ENCODE measurements around the gene NUP133. TPM values are rescaled to one million over a fixed set of nuclear protein-coding genes. Genes with fewer than 3 reads are reported as not detected.

NUP133 gene
- total and polyA plus RNA-seq, 2 donors (not counting 1 experiment from before 2014, with no cell fraction given), result 10.5 to 50.5 TPM

GRCh38 chr1:229448845-229449244 is 59.3 kb downstream of the NUP133 start:
- Histone ChIP-seq H3K4me2 (replicated peaks; ENCODE audit: low read depth, low read length, poor library complexity, severe bottlenecking) (no peak overlapping the region), H4K20me1 (ENCODE audit: control insufficient read depth, insufficient read depth, low read length, poor library complexity, severe bottlenecking) (no peaks in the 10 kb centered on the region), H3K9ac (ENCODE audit: low read length) (no peak overlapping the region), H3K79me2 (ENCODE audit: control insufficient read depth, insufficient read depth, low read length) (no peaks in the 10 kb centered on the region), H3K36me3 (replicated peaks in 1 of 2; ENCODE audit: control extremely low read depth in 1 of 2, control insufficient read depth in 1 of 2, extremely low read depth in 1 of 2, insufficient read depth in 2 of 2, low read length in 1 of 2) (peaks cover 8 to 34% of the 10 kb centered on the region in 2 experiments), H3K27ac (ENCODE audit: low read length in 2 of 2) (no peak overlapping the region), H3K4me3 (ENCODE audit: control extremely low read depth in 1 of 5, extremely low read depth in 1 of 5, insufficient read depth in 1 of 5, low read depth in 2 of 5, low read length in 4 of 5) (no peak overlapping the region), H3K9me3 (ENCODE audit: control extremely low read depth in 1 of 3, control insufficient read depth in 2 of 3, insufficient read depth in 1 of 3, low read length in 2 of 3) (no peaks in the 10 kb centered on the region), H3K4me1 (ENCODE audit: control insufficient read depth in 2 of 2, insufficient read depth in 2 of 2, low read length in 2 of 2) (no peaks in the 10 kb centered on the region), H2AFZ (ENCODE audit: insufficient read depth, low read depth, low read length, poor library complexity, severe bottlenecking) (no peak overlapping the region), H3K27me3 (replicated peaks in 1 of 4; ENCODE audit: control extremely low read depth in 1 of 4, control insufficient read depth in 3 of 4, insufficient read depth in 4 of 4, low read length in 3 of 4) (no peaks in the 10 kb centered on the region)
- Mint-ChIP-seq H3K4me1 (no peaks in the 10 kb centered on the region), H3K27ac (no peak overlapping the region), H3K4me3 (no peak overlapping the region), H3K27me3 (no peaks in the 10 kb centered on the region), H3K9me3 (ENCODE audit: insufficient read depth) (no peaks in the 10 kb centered on the region)
- ATAC-seq (ENCODE audit: low read depth), result no peak
- WGBS (ENCODE audit: insufficient coverage), result no CpG with 5 or more reads among the region's 2 CpGs
- DNase-seq, result no peak
- ChIA-PET CTCF (interaction anchor here (2.0 kb wide), 1 partner anchor 33 kb away, joined by 5 read pairs; no protein-coding TSS in a partner anchor), POLR2A (no interaction called here)
- TF ChIP-seq EZH2 (IDR thresholded peaks at IDR 0.05; ENCODE audit: borderline replicate concordance, insufficient read depth, low read depth, low read length, poor library complexity, severe bottlenecking) (no peak), CTCF (IDR thresholded peaks at IDR 0.05) (no peak)
- intact Hi-C loops (cut with micrococcal nuclease), result no loop called here

- H3K9ac ChIP-seq (ENCODE audit: low read length), result no peak overlapping the region
- DNase-seq, result no peak
- no peaks in the 10 kb centered on the region for H3K27me3 ChIP-seq (replicated peaks in 1 of 4; ENCODE audit: control extremely low read depth in 1 of 4, control insufficient read depth in 3 of 4, insufficient read depth in 4 of 4, low read length in 3 of 4)
- Mint-ChIP-seq H3K4me3 (no peak overlapping the region), H3K9me3 (ENCODE audit: insufficient read depth) (no peaks in the 10 kb centered on the region), H3K4me1 (no peaks in the 10 kb centered on the region), H3K27ac (no peak overlapping the region), H3K27me3 (no peaks in the 10 kb centered on the region)
- H4K20me1 ChIP-seq (ENCODE audit: control insufficient read depth, insufficient read depth, low read length, poor library complexity, severe bottlenecking), result no peaks in the 10 kb centered on the region
- H3K9me3 ChIP-seq (ENCODE audit: control extremely low read depth in 1 of 3, control insufficient read depth in 2 of 3, insufficient read depth in 1 of 3, low read length in 2 of 3), result no peaks in the 10 kb centered on the region
- peaks cover 8 to 34% of the 10 kb centered on the region in 2 experiments for H3K36me3 ChIP-seq (replicated peaks in 1 of 2; ENCODE audit: control extremely low read depth in 1 of 2, control insufficient read depth in 1 of 2, extremely low read depth in 1 of 2, insufficient read depth in 2 of 2, low read length in 1 of 2)
- H3K4me1 ChIP-seq (ENCODE audit: control insufficient read depth in 2 of 2, insufficient read depth in 2 of 2, low read length in 2 of 2), result no peaks in the 10 kb centered on the region
- TF ChIP-seq CTCF (IDR thresholded peaks at IDR 0.05) (no peak), EZH2 (IDR thresholded peaks at IDR 0.05; ENCODE audit: borderline replicate concordance, insufficient read depth, low read depth, low read length, poor library complexity, severe bottlenecking) (no peak)
- CTCF ChIA-PET, result no interaction called here
- H2AFZ ChIP-seq (ENCODE audit: insufficient read depth, low read depth, low read length, poor library complexity, severe bottlenecking), result no peak overlapping the region
- no peak for ATAC-seq (ENCODE audit: low read depth)
- no peaks in the 10 kb centered on the region for H3K79me2 ChIP-seq (ENCODE audit: control insufficient read depth, insufficient read depth, low read length)
- no peak overlapping the region for H3K27ac ChIP-seq (ENCODE audit: low read length in 2 of 2)
- H3K4me3 ChIP-seq (ENCODE audit: control extremely low read depth in 1 of 5, extremely low read depth in 1 of 5, insufficient read depth in 1 of 5, low read depth in 2 of 5, low read length in 4 of 5), result no peak overlapping the region
- intact Hi-C loops (cut with micrococcal nuclease), result no loop called here
- POLR2A ChIA-PET, result no interaction called here
- WGBS (ENCODE audit: insufficient coverage), result no CpG with 5 or more reads among the region's 7 CpGs
- no peak overlapping the region for H3K4me2 ChIP-seq (replicated peaks; ENCODE audit: low read depth, low read length, poor library complexity, severe bottlenecking)
These were observed 59.8 kb downstream of the NUP133 start for GRCh38 chr1:229448354-229448753.
